HFFc6 (cell line): ENCODE measurements around the gene MRC1. TPM values are rescaled to one million over a fixed set of nuclear protein-coding genes. Genes with fewer than 3 reads are reported as not detected.
"Not testable (repeated sequence)": the region's sequence is repeated elsewhere in the genome, so short reads cannot be mapped to it uniquely, and the experiment has no call there.

Experiments
- DNase-seq: peaks from one replicate; pipeline ENCODE4 v3.0.0-alpha.2; 2018
- H3K27ac Mint-ChIP-seq: 2 replicates; pipeline ENCODE4 v1.8.0; 2020; ENCODE audit warnings: mild to moderate bottlenecking, mixed read lengths
- H3K27me3 Mint-ChIP-seq: 2 replicates; pipeline ENCODE4 v1.8.0; 2021; ENCODE audit warnings: mild to moderate bottlenecking, moderate library complexity, mixed read lengths; ENCODE audit not compliant: insufficient read depth
- H3K36me3 Mint-ChIP-seq: 2 replicates; pipeline ENCODE4 v1.8.0; 2021; ENCODE audit warnings: low read depth, mixed read lengths
- H3K4me1 Mint-ChIP-seq: 2 replicates; pipeline ENCODE4 v1.8.0; 2020; ENCODE audit warnings: low read depth, mixed read lengths
- H3K4me3 Mint-ChIP-seq: 2 replicates; pipeline ENCODE4 v1.8.0; 2020; ENCODE audit warnings: mild to moderate bottlenecking, moderate library complexity, mixed read lengths
- H3K9me3 Mint-ChIP-seq: 2 replicates; pipeline ENCODE4 v1.8.0; 2020; ENCODE audit warnings: mild to moderate bottlenecking, mixed read lengths
- total RNA-seq, 6 experiments: library from RNA; stranded (reverse); fragmentation: NEBNext Ultra II Directional; extraction: Animal tissue kit (Norgen Biotek cat#: 25700); gene quantifications; 2 replicates in 1 of 6; 3 replicates in 5 of 6; pipeline ENCODE4 v1.2.3, GENCODE V29; 2021
- TF ChIP-seq, protein P1 (sequence below): fragments of 200-600 bp; sonication (generic); IDR thresholded peaks from 2 replicates; pipeline ENCODE4 v1.5.0; 2021; ENCODE audit warnings: antibody characterized with exemption, mild to moderate bottlenecking

Gene MRC1
- total RNA-seq, 6 experiments from 2014 or later: 0.02 to 0.06 TPM; not detected in 4

DNA sequence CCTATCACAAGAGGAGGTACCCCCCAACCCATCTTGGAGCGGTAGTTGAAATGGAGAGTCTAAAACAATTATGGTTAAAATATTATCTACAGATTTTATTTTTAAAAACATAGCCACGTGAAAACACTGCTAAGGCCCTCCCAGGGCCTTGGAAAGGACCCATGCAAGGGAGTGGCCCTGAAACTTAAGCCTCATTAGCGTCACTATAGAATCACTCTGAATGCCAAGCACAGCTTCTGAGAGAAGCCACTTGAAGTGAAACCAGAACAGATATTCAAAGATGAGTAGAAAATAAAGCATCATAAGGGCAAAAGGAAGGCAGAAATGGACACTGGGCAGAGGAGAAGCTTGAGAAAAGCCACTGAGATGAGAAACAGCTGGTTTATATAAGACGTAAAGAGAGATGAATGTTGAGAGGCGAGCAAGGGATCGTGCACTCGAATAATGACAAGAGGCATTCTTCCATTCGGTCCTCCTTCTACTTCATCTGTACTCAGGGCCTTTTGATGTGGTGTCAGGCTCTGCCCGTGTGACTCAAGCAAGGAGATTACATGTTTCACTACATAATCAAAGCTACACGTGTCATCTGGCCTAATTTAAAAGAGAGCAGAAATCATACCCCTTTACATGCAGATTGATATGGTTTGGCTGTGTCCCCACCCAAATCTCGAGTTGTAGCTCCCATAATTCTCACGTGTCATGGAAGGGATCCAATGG lies 109.2 kb downstream of the MRC1 start:
- Mint-ChIP-seq H3K4me3 (no peak overlapping the region), H3K4me1 (peaks cover 4% of the 10 kb centered on the region), H3K9me3 (no peaks in the 10 kb centered on the region), H3K27me3 (peaks cover 1% of the 10 kb centered on the region; the same call in 1 of the 2 replicates), H3K27ac (no peak overlapping the region), H3K36me3 (no peaks in the 10 kb centered on the region)
- no peak for DNase-seq
- TF ChIP-seq, protein P1, sequence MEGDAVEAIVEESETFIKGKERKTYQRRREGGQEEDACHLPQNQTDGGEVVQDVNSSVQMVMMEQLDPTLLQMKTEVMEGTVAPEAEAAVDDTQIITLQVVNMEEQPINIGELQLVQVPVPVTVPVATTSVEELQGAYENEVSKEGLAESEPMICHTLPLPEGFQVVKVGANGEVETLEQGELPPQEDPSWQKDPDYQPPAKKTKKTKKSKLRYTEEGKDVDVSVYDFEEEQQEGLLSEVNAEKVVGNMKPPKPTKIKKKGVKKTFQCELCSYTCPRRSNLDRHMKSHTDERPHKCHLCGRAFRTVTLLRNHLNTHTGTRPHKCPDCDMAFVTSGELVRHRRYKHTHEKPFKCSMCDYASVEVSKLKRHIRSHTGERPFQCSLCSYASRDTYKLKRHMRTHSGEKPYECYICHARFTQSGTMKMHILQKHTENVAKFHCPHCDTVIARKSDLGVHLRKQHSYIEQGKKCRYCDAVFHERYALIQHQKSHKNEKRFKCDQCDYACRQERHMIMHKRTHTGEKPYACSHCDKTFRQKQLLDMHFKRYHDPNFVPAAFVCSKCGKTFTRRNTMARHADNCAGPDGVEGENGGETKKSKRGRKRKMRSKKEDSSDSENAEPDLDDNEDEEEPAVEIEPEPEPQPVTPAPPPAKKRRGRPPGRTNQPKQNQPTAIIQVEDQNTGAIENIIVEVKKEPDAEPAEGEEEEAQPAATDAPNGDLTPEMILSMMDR: no peak

DNA sequence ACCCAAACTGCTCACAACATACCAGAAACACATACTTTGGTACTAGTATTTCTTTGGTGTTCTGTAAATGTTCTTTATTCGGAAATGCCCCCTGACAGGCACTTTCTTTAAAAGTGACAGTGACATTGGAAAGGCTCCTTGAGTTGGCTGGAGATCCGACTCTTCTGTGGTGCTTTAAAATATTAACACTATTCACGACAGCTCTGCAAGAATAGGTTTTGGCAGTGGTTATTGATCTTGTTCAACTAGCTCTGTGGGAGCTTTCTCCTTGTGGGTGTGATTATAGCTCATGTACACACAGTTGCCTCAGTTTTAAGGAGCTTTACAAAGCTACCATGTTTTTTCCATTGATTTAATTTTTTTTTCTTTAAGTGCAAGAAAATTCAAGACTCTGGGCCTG lies 112.2 kb downstream of the MRC1 start:
- TF ChIP-seq, protein P1: no peak
- no peaks in the 10 kb centered on the region; the same call in 1 of the 2 replicates for H3K9me3 Mint-ChIP-seq
- H3K4me1 Mint-ChIP-seq: peaks cover 20% of the 10 kb centered on the region
- H3K27ac Mint-ChIP-seq: no peak overlapping the region
- peaks cover 1% of the 10 kb centered on the region; the same call in 1 of the 2 replicates for H3K27me3 Mint-ChIP-seq
- DNase-seq: no peak
- H3K36me3 Mint-ChIP-seq: no peaks in the 10 kb centered on the region
- H3K4me3 Mint-ChIP-seq: no peak overlapping the region

DNA sequence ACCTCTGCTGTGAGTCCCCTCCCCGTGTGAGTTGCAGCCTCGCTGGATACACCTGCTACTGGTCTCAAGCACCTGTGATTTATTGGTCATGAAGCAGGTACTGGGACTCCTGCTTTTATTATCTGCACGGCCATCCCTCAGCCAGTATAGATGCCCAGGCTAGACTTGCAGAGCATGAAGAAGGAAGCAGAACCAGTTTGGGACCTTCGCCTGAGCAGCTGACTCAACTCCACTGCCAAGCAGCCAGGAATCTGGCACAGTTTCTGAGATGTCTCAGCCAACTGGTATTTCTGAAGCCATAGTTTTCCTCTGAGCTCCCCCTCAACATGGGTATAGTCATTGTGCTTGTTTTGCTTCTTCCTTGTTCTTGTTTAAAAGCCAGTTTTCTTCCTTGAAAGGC lies 114.6 kb downstream of the MRC1 start:
- H3K27me3 Mint-ChIP-seq: peaks cover 1% of the 10 kb centered on the region; the same call in 1 of the 2 replicates
- TF ChIP-seq, protein P1: no peak
- peak overlapping the region; percentile 13 for H3K4me3 Mint-ChIP-seq
- H3K27ac Mint-ChIP-seq: peak overlapping the region; percentile 67
- peaks cover 20% of the 10 kb centered on the region for H3K4me1 Mint-ChIP-seq
- peak; percentile 90 for DNase-seq
- H3K36me3 Mint-ChIP-seq: no peaks in the 10 kb centered on the region
- no peaks in the 10 kb centered on the region; the same call in 1 of the 2 replicates for H3K9me3 Mint-ChIP-seq

DNA sequence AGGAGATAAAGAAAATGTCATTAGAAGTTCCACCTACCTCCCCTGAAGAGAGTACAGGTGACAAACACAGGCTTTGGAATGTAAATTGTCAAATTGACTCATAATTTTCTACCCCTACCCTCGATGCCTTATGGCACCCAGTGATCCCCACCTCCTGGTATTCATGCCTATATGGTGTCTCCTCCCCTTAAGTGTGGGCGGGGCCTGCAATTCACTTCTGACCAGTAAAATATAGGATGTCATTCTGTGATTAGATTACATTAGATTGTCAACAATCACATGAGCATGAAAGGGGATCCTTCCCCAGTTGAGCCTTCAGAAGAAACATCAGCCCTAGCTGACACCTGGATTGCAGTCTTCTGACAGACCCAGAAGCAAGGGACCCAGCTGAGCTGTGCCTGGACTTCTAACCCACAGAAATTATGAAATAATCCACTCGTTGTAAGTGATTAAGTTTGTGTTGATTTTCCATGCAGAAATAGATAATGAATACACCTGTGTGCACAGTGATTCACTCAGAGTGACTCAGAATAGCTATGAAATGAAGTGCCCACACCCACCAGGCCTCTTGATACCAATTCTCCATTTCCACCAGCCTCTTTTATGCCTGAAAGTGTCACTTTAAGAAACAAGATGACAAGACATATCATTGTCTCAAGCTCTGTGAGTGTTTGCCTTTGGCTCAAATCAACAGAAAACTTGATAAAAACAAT lies 134.0 kb downstream of the MRC1 start:
- TF ChIP-seq, protein P1: no peak
- H3K4me3 Mint-ChIP-seq: no peak overlapping the region
- H3K27ac Mint-ChIP-seq: no peak overlapping the region
- H3K9me3 Mint-ChIP-seq: no peaks in the 10 kb centered on the region
- DNase-seq: no peak
- H3K27me3 Mint-ChIP-seq: peaks cover 2% of the 10 kb centered on the region
- H3K36me3 Mint-ChIP-seq: no peaks in the 10 kb centered on the region
- H3K4me1 Mint-ChIP-seq: no peaks in the 10 kb centered on the region

DNA sequence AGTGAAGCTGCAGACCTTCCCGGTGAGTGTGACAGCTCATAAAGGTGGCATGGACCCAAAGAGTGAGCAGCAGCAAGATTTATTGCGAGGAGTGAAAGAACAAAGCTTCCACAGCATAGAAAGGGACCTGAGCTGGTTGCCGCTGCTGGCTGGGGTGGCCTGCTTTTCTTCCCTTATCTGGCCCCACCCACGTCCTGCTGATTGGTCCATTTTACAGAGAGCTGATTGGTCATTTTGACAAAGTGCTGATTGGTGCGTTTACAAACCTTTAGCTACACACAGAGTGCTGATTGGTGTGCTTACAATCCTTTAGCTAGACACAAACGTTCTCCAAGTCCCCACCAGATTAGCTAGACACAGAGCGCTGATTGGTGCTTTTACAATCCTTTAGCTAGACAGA lies 141.1 kb downstream of the MRC1 start:
- not testable (repeated sequence) for H3K27ac Mint-ChIP-seq, H3K36me3 Mint-ChIP-seq, H3K4me1 Mint-ChIP-seq, DNase-seq, H3K4me3 Mint-ChIP-seq, H3K27me3 Mint-ChIP-seq, H3K9me3 Mint-ChIP-seq

DNA sequence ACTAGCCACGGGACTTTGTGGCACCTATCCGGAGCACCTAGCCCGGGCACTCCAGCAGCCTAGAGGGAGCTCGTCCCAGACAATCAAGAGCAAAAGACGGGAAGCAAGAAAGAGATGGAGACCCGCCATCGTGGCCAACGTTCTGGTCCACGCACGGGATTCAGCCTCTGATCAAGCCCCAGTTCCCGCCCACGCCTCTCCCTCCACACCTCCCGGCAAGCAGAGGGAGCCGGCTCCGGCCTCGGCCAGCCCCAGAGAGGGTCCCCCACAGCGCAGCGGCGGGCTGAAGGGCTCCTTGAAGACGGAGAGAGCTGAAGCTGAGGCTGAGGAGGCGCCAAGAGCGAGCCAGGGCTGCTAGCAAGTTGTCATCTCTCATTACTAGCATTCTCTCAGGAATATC lies 141.6 kb downstream of the MRC1 start:
- H3K27me3 Mint-ChIP-seq: peaks cover 4% of the 10 kb centered on the region
- H3K9me3 Mint-ChIP-seq: peaks cover 6% of the 10 kb centered on the region; the same call in 1 of the 2 replicates
- H3K4me3 Mint-ChIP-seq: no peak overlapping the region
- no peak for DNase-seq
- peaks cover 9% of the 10 kb centered on the region for H3K4me1 Mint-ChIP-seq
- H3K27ac Mint-ChIP-seq: no peak overlapping the region
- TF ChIP-seq, protein P1: no peak
- 0 out of 2 replicates have a peak, but pooled peaks cover 6% of the 10 kb centered on the region for H3K36me3 Mint-ChIP-seq
